Measurements from ENCODE around the gene VWCE. TPM values are rescaled to one million over a fixed set of nuclear protein-coding genes. Genes with fewer than 3 reads are reported as not detected.

VWCE gene
- polyA plus RNA-seq, 1 of the 3 experiments (the other 2 are of a cell fraction) = 5.0 TPM

DNA sequence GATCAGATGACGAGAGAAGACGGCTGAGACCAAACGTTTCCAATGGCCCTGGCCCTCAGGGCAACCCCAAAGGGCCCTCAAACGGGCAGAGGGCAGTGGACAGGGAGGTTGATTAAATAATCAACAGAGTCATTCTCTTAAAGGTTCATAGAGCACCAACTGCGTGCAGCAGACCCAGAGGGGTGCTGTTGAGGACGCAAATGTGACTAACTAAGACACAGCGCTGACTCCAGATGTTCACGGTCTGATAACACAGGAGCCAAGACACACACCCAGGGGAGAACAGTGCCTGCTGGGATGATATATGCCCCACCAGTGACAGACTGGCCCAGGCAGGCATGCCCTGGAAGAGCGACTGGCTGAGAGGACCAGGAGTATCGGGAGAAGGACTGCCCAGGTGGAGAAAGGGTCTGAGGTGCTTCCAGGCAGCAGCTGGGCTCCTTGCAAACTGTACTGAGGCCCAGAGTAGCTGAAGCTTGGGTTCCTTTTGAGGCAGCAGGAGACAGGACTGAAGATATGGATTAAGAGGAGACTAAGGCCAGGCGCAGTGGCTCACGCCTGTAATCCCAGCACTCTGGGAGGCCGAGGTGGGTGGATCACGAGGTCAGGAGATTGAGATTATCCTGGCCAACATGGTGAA lies 7.7 kb downstream of the VWCE start (continued):
- TF ChIP-seq GATA2 (CRISPR knock-in tag; IDR thresholded peaks at IDR 0.05) = no peak
- TF ChIP-seq, protein P1, sequence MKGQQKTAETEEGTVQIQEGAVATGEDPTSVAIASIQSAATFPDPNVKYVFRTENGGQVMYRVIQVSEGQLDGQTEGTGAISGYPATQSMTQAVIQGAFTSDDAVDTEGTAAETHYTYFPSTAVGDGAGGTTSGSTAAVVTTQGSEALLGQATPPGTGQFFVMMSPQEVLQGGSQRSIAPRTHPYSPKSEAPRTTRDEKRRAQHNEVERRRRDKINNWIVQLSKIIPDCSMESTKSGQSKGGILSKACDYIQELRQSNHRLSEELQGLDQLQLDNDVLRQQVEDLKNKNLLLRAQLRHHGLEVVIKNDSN (IDR thresholded peaks at IDR 0.05; ENCODE audit: borderline replicate concordance, low read depth) = no peak
- no peak for TF ChIP-seq MXI1 (IDR thresholded peaks at IDR 0.05; ENCODE audit: low read depth, low read length)
- TF ChIP-seq NFIC (IDR thresholded peaks at IDR 0.05; ENCODE audit: borderline replicate concordance) = no peak

DNA sequence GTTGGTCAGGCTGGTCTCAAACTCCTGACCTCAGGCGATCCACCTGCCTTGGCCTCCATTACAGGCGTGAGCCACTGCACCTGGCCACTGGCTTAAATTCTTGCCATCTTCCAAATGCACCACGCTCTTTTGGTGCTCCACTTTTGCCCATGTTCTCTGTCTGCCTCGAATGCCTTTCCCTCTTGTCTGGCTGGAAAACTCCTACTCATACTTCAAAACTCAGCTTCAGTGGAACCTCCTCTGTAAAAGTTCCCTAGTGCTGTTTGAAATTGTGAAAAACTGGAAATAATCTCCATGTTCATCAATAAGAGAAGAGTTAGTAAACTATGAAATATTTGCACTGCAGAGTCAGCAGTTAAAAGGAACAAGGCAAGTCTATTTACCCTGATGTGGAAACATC lies 11.5 kb downstream of the VWCE start:
- WGBS (ENCODE audit: low lambda C conversion rate) = 89% methylated on average over 4 of the region's 4 CpGs
- no peaks in the 10 kb centered on the region for H3K4me1 ChIP-seq (ENCODE audit: control insufficient read depth in 1 of 2, insufficient read depth in 2 of 2, low read depth in 1 of 2, low read length in 1 of 2)
- TF ChIP-seq YY1 (IDR thresholded peaks at IDR 0.05; ENCODE audit: low read depth) (no peak), RFX5 (IDR thresholded peaks at IDR 0.05; ENCODE audit: low read length) (no peak), GATA2 (CRISPR knock-in tag; IDR thresholded peaks at IDR 0.05) (no peak), EZH2phosphoT487 (IDR thresholded peaks at IDR 0.05; ENCODE audit: borderline replicate concordance, low read depth) (no peak), GABPA (IDR thresholded peaks at IDR 0.05; ENCODE audit: low read depth) (no peak), IRF3 (IDR thresholded peaks at IDR 0.05; ENCODE audit: low read depth, low read length) (no peak), FOXJ3 (CRISPR knock-in tag; IDR thresholded peaks at IDR 0.05) (no peak), SIN3A (IDR thresholded peaks at IDR 0.05; ENCODE audit: borderline replicate concordance, low read depth, low read length) (no peak), ELF1 (IDR thresholded peaks at IDR 0.05) (no peak), POLR2AphosphoS5 (IDR thresholded peaks at IDR 0.05; ENCODE audit: low read depth, low read length) (no peak), MXI1 (IDR thresholded peaks at IDR 0.05; ENCODE audit: low read depth, low read length) (no peak), CTCF (IDR thresholded peaks at IDR 0.05) (no peak), NRF1 (IDR thresholded peaks at IDR 0.05; ENCODE audit: low read depth, low read length) (no peak), SMC3 (IDR thresholded peaks at IDR 0.05; ENCODE audit: low read depth, low read length) (no peak), RXRA (IDR thresholded peaks at IDR 0.05; ENCODE audit: borderline replicate concordance, low read depth) (no peak), RAD21 (IDR thresholded peaks at IDR 0.05; ENCODE audit: low read length) (no peak)
- TF ChIP-seq, protein P1 (IDR thresholded peaks at IDR 0.05; ENCODE audit: borderline replicate concordance, low read depth) = no peak
- TF ChIP-seq, protein P2, sequence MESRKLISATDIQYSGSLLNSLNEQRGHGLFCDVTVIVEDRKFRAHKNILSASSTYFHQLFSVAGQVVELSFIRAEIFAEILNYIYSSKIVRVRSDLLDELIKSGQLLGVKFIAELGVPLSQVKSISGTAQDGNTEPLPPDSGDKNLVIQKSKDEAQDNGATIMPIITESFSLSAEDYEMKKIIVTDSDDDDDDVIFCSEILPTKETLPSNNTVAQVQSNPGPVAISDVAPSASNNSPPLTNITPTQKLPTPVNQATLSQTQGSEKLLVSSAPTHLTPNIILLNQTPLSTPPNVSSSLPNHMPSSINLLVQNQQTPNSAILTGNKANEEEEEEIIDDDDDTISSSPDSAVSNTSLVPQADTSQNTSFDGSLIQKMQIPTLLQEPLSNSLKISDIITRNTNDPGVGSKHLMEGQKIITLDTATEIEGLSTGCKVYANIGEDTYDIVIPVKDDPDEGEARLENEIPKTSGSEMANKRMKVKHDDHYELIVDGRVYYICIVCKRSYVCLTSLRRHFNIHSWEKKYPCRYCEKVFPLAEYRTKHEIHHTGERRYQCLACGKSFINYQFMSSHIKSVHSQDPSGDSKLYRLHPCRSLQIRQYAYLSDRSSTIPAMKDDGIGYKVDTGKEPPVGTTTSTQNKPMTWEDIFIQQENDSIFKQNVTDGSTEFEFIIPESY (IDR thresholded peaks at IDR 0.05; ENCODE audit: borderline replicate concordance, low read depth) = no peak
- ChIA-PET POLR2A (no interaction called here), CTCF (interaction anchor here (1.4 kb wide), 1 partner anchor 53 kb away, joined by 4 read pairs; no protein-coding TSS in a partner anchor)
- DNase-seq = no peak
- no peaks in the 10 kb centered on the region for H4K20me1 ChIP-seq (ENCODE audit: insufficient read depth)
- H3K4me2 ChIP-seq = no peak overlapping the region
- no peaks in the 10 kb centered on the region for H3K27me3 ChIP-seq (ENCODE audit: insufficient read depth)
- H3F3A ChIP-seq (replicated peaks; ENCODE audit: insufficient read depth) = no peaks in the 10 kb centered on the region
- H3K9me3 ChIP-seq = no peaks in the 10 kb centered on the region
- H3K4me3 ChIP-seq (ENCODE audit: low read depth in 2 of 2, low read length in 1 of 2) = no peak overlapping the region
- H3K79me2 ChIP-seq (ENCODE audit: insufficient read depth) = no peaks in the 10 kb centered on the region
- H3K36me3 ChIP-seq (replicated peaks in 1 of 2; ENCODE audit: control insufficient read depth in 1 of 2, insufficient read depth in 2 of 2, low read length in 1 of 2) = no peaks in the 10 kb centered on the region
- no peak overlapping the region for H2AFZ ChIP-seq (ENCODE audit: low read depth)
- no peaks in the 10 kb centered on the region for H3K9me2 ChIP-seq
- no peak overlapping the region for H3K9ac ChIP-seq
- H3K27ac ChIP-seq (ENCODE audit: low read depth in 2 of 2, low read length in 1 of 2) = no peak overlapping the region
